ENCODE data around the gene USF2. TPM values are rescaled to one million over a fixed set of nuclear protein-coding genes. Genes with fewer than 3 reads are reported as not detected.

USF2 gene
- total RNA-seq, 1 experiment from 2014 or later, result 123 TPM

GRCh38 chr19:35317464-35318043 lies 48.8 kb downstream of the USF2 start:
- no peak overlapping the region for H3K27ac Mint-ChIP-seq
- H3K4me1 Mint-ChIP-seq, result no peaks in the 10 kb centered on the region
- H3K4me1 ChIP-seq (ENCODE audit: insufficient read depth, low read length), result no peaks in the 10 kb centered on the region

More at GRCh38 chr19:35317464-35318043, 48.8 kb downstream of the USF2 start:
- Histone ChIP-seq H3K79me2 (ENCODE audit: insufficient read depth, low read length) (no peaks in the 10 kb centered on the region), H3K56ac (ENCODE audit: insufficient read length, low read depth, low read length) (no peak overlapping the region), H4K5ac (ENCODE audit: insufficient read length, low read depth, low read length) (no peak overlapping the region), H3K27me3 (ENCODE audit: insufficient read depth, low read length) (no peaks in the 10 kb centered on the region), H2AK5ac (ENCODE audit: insufficient read length, low read length) (no peak overlapping the region), H3K4me2 (ENCODE audit: insufficient read depth, insufficient read length, low read length) (no peak overlapping the region), H3K9ac (ENCODE audit: extremely low read depth, insufficient read length, low read length) (no peak overlapping the region), H4K20me1 (ENCODE audit: control insufficient read depth, insufficient read depth, insufficient read length) (no peaks in the 10 kb centered on the region), H2BK20ac (ENCODE audit: low read depth, low read length, poor library complexity, severe bottlenecking) (no peak overlapping the region), H3K18ac (ENCODE audit: insufficient read length, low read depth, low read length) (no peak overlapping the region), H3K79me1 (ENCODE audit: insufficient read depth, low read depth, low read length, poor library complexity, severe bottlenecking) (no peaks in the 10 kb centered on the region), H2BK120ac (ENCODE audit: low read depth, low read length, poor library complexity, severe bottlenecking) (no peak overlapping the region), H3K4ac (ENCODE audit: low read depth, low read length) (no peak overlapping the region), H3K27ac (ENCODE audit: insufficient read length, low read depth, low read length) (no peak overlapping the region), H3T11ph (ENCODE audit: low read length) (no peak overlapping the region), H4K8ac (replicated peaks; ENCODE audit: insufficient read length, low read depth, low read length) (no peak overlapping the region), H3K23me2 (ENCODE audit: insufficient read length, low read depth, low read length, poor library complexity, severe bottlenecking) (no peaks in the 10 kb centered on the region), H3K23ac (ENCODE audit: insufficient read length, low read depth, low read length) (no peak overlapping the region), H4K91ac (ENCODE audit: insufficient read length, low read depth, low read length) (no peak overlapping the region), H2AFZ (ENCODE audit: low read length) (no peak overlapping the region), H2BK5ac (ENCODE audit: insufficient read length, low read length) (no peak overlapping the region), H2BK15ac (ENCODE audit: low read depth, low read length) (no peak overlapping the region), H3K14ac (ENCODE audit: insufficient read depth, low read length) (no peak overlapping the region), H2BK12ac (ENCODE audit: insufficient read length, low read depth, low read length) (no peak overlapping the region), H3K9me3 (ENCODE audit: control insufficient read depth, low read depth, low read length) (no peaks in the 10 kb centered on the region)
- WGBS (ENCODE audit: extremely low coverage, insufficient read length, low lambda C conversion rate), result no CpG with 5 or more reads among the region's 7 CpGs
- H3K4me3 Mint-ChIP-seq, result no peak overlapping the region
- H3K36me3 Mint-ChIP-seq (ENCODE audit: insufficient read depth in 1 of 3, low read depth in 3 of 3), result peaks cover 2 to 4% (median 4%) of the 10 kb centered on the region in 3 experiments; a peak in 1 of 7 replicates
- TF ChIP-seq CTCF (conservative IDR thresholded peaks at IDR 0.05), result no peak
- peaks cover 3% of the 10 kb centered on the region for H3K27me3 Mint-ChIP-seq (ENCODE audit: low read depth)
- no peak for DNase-seq
- H3K9me3 Mint-ChIP-seq, result peaks cover 4 to 11% of the 10 kb centered on the region in 2 experiments; a peak in 3 of 5 replicates
